ENCODE measurements around the gene CAPG. TPM values are rescaled to one million over a fixed set of nuclear protein-coding genes. Genes with fewer than 3 reads are reported as not detected.

The CAPG gene
- total RNA-seq, 6 donors from 2014 or later: 169 to 611 (median 375) TPM

DNA sequence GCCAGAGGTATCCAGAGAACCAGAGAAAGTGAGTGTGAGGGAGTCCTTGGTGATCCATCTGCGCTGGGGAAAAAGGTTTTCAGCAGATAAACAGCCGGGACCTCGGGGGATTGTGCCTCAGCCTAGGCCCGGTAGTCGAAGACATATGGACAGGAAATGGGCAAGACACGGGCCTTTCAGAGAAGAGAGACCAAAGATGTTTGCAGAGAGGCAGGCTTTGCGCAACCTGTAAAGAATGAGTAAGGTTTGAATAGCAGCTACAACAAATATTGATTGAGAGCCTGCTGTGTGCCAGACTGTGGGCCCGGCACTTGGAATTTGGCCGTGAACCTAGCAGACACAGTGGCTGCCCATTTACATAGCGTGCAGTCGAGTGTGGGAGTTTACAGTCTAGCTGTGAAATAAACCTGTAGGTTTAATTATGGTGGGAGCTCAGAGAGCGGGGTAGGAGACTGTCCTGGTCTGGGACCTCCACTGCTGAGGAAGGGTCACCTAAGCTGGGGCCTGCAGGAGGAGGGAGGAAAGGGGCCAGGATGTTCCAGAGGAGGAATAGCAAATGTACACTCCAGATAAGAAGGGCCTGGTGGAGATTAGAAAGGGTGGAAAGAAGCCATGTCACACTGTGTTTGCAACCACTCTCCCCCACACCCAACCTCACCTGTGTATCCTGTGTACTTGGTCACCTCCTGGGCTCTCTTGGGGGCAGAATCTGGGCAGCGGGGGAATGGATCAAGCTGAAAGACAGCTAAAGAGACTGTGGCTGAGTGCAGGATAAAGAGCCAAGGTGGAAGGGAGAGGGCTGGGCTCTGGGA lies 11.3 kb upstream of the CAPG start:
- peak; percentile 7 to 79 for ATAC-seq (ENCODE audit: low FRiP score in 2 of 2)
- DNase-seq: peak in 1 of 2 donors; percentile 84
- Histone ChIP-seq H3K9me3 (no peaks in the 10 kb centered on the region), H3K27me3 (no peaks in the 10 kb centered on the region), H3K27ac (peak overlapping the region; percentile 77 to 99 (median 98)), H3K4me3 (peak overlapping the region in 2 of 4 donors; percentile 2 to 12), H3K36me3 (no peaks in the 10 kb centered on the region), H3K4me1 (peaks cover 28 to 41% (median 35%) of the 10 kb centered on the region in 4 donors)
- no peak for TF ChIP-seq EP300 (IDR thresholded peaks at IDR 0.05)
- WGBS, 2 donors: 46 to 57% methylated on average over 13 of the region's 13 CpGs

DNA sequence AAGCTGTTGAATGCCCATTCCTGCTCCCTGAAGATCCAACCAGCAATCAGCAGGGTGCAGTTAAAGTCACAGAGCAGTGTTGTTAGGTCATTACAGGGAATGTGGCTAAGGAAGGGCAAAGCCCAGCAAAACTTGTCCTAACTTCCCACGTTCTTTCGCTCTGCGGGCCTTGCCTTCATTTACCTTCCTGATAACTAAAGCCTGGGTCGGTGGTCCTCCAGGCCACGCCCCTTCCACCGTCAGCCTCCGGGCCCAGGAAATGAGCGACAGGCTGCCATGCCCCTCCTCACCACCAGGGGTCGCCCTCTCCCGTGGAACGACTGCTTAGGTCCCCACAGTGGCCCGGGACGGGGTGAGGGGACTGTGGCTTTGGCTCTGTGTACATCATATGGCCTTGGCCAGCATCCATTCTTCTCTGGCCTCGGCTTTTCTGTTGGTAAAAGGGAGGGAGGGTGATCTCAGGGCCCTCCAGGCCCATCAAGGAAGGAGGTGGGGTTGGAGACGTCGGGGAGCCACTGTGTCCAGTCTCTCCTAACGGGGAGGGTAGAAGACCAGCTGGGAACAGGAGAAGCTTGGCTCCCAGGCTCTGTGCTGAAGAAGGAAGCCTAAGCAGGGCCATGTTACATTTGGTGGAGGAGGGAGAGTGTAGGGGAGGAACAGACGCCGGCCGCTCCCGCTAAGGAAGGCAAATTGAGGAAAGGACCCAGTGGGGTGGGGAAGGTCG lies 10.5 kb upstream of the CAPG start:
- Histone ChIP-seq H3K27me3 (no peaks in the 10 kb centered on the region), H3K9me3 (no peaks in the 10 kb centered on the region), H3K27ac (peak overlapping the region; percentile 77 to 99 (median 98)), H3K4me3 (peak overlapping the region in 2 of 4 donors; percentile 2 to 12), H3K4me1 (peaks cover 28 to 44% (median 40%) of the 10 kb centered on the region in 4 donors), H3K36me3 (no peaks in the 10 kb centered on the region)
- peak; percentile 91 to 96 for ATAC-seq (ENCODE audit: low FRiP score in 2 of 2)
- WGBS, 2 donors: 20 to 23% methylated on average over 21 to 22 of the region's 22 CpGs
- TF ChIP-seq, protein P1, sequence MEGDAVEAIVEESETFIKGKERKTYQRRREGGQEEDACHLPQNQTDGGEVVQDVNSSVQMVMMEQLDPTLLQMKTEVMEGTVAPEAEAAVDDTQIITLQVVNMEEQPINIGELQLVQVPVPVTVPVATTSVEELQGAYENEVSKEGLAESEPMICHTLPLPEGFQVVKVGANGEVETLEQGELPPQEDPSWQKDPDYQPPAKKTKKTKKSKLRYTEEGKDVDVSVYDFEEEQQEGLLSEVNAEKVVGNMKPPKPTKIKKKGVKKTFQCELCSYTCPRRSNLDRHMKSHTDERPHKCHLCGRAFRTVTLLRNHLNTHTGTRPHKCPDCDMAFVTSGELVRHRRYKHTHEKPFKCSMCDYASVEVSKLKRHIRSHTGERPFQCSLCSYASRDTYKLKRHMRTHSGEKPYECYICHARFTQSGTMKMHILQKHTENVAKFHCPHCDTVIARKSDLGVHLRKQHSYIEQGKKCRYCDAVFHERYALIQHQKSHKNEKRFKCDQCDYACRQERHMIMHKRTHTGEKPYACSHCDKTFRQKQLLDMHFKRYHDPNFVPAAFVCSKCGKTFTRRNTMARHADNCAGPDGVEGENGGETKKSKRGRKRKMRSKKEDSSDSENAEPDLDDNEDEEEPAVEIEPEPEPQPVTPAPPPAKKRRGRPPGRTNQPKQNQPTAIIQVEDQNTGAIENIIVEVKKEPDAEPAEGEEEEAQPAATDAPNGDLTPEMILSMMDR (IDR thresholded peaks at IDR 0.05): peak; percentile 99 to 100 (median 100)
- TF ChIP-seq POLR2AphosphoS5 (IDR thresholded peaks at IDR 0.05) (peak; percentile 33 to 77), POLR2A (IDR thresholded peaks at IDR 0.05) (peak in 1 of 4 donors; percentile 25), EP300 (IDR thresholded peaks at IDR 0.05) (no peak)
- peak; percentile 94 to 95 for DNase-seq

DNA sequence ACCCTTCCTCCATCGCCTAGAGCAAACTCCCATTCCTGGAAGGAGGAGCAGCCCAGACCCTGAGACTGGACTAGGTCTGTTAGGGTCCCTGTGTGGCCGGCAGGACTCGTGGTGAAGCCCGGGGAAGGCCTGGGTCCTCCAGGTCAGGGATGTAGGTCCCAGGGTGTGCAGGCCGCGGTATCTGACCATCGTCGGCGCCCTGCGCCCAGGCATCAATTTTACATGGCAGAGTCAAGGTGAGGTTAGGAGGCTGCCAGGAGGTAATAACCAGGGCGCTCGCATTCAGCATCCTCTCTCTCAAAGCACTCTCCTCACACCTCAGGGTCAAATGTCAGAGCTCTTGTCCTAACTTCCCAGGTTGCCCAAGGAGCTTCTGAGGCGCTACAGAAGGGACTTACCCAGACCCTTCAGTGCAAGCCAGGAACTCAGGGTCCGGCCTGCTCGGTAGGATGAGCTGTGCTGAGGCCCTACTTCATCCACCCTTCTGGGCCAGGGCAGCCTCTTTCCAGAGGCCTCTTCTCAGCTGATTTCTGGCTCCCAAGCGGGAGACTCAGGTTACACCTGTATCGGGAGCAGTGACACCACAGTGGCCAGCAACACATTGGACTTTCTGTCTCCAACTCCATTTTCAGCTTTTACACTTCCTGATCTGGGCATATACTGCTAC lies 9.0 kb upstream of the CAPG start:
- peak overlapping the region; percentile 55 to 82 (median 70) for H3K4me3 ChIP-seq
- H3K27me3 ChIP-seq: no peaks in the 10 kb centered on the region
- H3K36me3 ChIP-seq: no peaks in the 10 kb centered on the region
- DNase-seq (peak in 1 of 2 donors; percentile 79), ATAC-seq (ENCODE audit: low FRiP score in 2 of 2) (peak in 1 of 2 donors; percentile 1)
- TF ChIP-seq EP300 (IDR thresholded peaks at IDR 0.05): no peak
- no peak for TF ChIP-seq POLR2A (IDR thresholded peaks at IDR 0.05)
- TF ChIP-seq, protein P1 (IDR thresholded peaks at IDR 0.05): no peak
- TF ChIP-seq POLR2AphosphoS5 (IDR thresholded peaks at IDR 0.05): no peak
- H3K4me1 ChIP-seq: peaks cover 28 to 53% (median 48%) of the 10 kb centered on the region in 4 donors
- H3K27ac ChIP-seq: peak overlapping the region; percentile 88 to 99 (median 98)
- no peaks in the 10 kb centered on the region for H3K9me3 ChIP-seq
- 56 to 57% methylated on average over 11 to 17 of the region's 17 CpGs for WGBS, 2 donors

DNA sequence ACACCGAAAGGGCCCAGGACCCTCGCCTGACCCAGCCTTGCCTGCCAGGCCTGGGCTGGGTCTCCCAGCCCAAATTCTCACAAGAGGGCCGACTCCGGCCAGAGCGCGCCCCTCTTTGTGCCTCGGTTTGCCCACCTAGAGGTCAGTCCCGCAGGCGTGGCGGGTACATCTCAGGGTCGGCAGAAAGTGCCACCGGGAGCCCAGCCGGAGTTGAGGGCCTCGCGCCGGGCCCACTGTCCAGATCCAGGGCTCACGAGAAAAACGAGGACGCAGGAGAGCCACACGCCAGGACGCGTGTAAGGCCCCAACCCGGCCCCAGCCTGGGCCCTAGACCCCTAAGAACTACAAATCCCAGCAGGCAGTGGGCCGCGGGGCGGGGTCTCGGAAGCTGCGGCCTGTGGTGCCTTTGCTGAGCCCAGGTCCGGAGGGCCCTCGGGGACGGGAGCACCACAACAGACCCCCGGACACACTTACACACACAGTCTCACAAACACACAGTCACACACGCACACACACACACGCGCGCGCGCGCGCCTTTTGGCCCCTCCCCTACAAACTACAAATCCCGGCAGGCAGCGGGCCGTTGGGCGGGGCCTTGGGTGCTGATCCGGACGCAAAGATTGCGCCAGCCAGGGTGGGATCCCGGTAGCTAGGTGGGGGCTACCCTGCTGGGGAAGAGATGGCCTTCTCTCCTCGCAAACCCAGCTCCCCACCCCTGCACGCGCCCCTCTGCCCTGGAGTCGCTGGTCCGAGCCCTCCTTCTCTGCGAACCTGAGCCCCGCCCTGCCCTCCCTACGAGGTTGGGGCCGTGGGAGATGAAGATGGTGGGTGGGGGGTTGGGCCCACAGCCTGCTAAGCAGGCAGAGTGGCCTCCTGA lies 8.2 kb upstream of the CAPG start, which contains the start of gene SH2D6:
SH2D6 (plus strand) TSS at position 583 of the 877 bp plus-strand sequence. CDS start 10,752 bp downstream, outside the sequence.
- Histone ChIP-seq H3K36me3 (no peaks in the 10 kb centered on the region), H3K9me3 (no peaks in the 10 kb centered on the region), H3K27me3 (no peaks in the 10 kb centered on the region), H3K4me3 (peak within 1 kb of the TSS; percentile 55 to 82 (median 70)), H3K27ac (peak within 1 kb of the TSS; percentile 88 to 99 (median 98)), H3K4me1 (peaks cover 28 to 59% (median 53%) of the 10 kb centered on the region in 4 donors)
- DNase-seq (peak; percentile 85 to 96), ATAC-seq (ENCODE audit: low FRiP score in 2 of 2) (peak; percentile 86 to 87)
- TF ChIP-seq POLR2AphosphoS5 (IDR thresholded peaks at IDR 0.05) (peak; percentile 59 to 66), EP300 (IDR thresholded peaks at IDR 0.05) (no peak), POLR2A (IDR thresholded peaks at IDR 0.05) (peak in 2 of 4 donors; percentile 49 to 80)
- TF ChIP-seq, protein P1 (IDR thresholded peaks at IDR 0.05): peak in 1 of 6 experiments; percentile 10
- WGBS, 2 donors: 20 to 50% methylated on average over 4 to 50 of the region's 57 CpGs

All from upper lobe of left lung (tissue), 6 donors.